Keratinocyte (primary cell): ENCODE data around the gene EXOC3L1. TPM values are rescaled to one million over a fixed set of nuclear protein-coding genes. Genes with fewer than 3 reads are reported as not detected.

Experiments
- DNase-seq: peaks from one replicate; pipeline ENCODE4 v3.0.0-alpha.2; 2011; ENCODE audit warnings: low read depth, missing footprints, low spot score
- FAIRE-seq: peaks from 2 replicates; lab custom pipeline; 2011; peaks lifted over from hg19 to GRCh38; lab: Jason Lieb, UNC
- H2AFZ ChIP-seq: 2 replicates; pipeline ENCODE4 v1.6.0; 2012; ENCODE audit warnings: low read length, control low read depth, inconsistent platforms; ENCODE audit not compliant: control insufficient read depth
- H3K27ac ChIP-seq: 2 replicates; pipeline ENCODE4 v1.5.1; 2011; ENCODE audit warnings: low read length; ENCODE audit not compliant: control insufficient read depth, insufficient read depth
- H3K27me3 ChIP-seq: 3 replicates; pipeline ENCODE4 v1.6.0; 2011; ENCODE audit warnings: low read length; ENCODE audit not compliant: control insufficient read depth, insufficient read depth; ENCODE audit errors: extremely low read depth
- H3K36me3 ChIP-seq, 2 experiments: 2 replicates in 1 of 2; 3 replicates in 1 of 2; pipeline ENCODE4 v1.5.1; 2011; ENCODE audit warnings: low read length in 2 of 2, mild to moderate bottlenecking in 1 of 2; ENCODE audit not compliant: control insufficient read depth in 2 of 2, insufficient read depth in 2 of 2; ENCODE audit errors: extremely low read depth in 1 of 2
- H3K4me1 ChIP-seq: 3 replicates; pipeline ENCODE4 v1.5.1; 2011; ENCODE audit warnings: low read length; ENCODE audit not compliant: control insufficient read depth, insufficient read depth; ENCODE audit errors: extremely low read depth
- H3K4me2 ChIP-seq: 3 replicates; pipeline ENCODE4 v1.6.0; 2011; ENCODE audit warnings: low read depth, low read length; ENCODE audit not compliant: control insufficient read depth, insufficient read depth; ENCODE audit errors: extremely low read depth
- H3K4me3 ChIP-seq, 3 experiments: fragments of 200-600 bp in 1 of 3; sonication (generic) in 1 of 3; 2 replicates in 2 of 3; 3 replicates in 1 of 3; pipeline ENCODE4 v1.5.1; 2011 to 2016; ENCODE audit warnings: low read length in 3 of 3, mild to moderate bottlenecking in 3 of 3, control low read depth in 2 of 3, inconsistent platforms in 1 of 3, low read depth in 1 of 3, mixed read lengths in 1 of 3, mixed run types in 1 of 3, moderate library complexity in 1 of 3; ENCODE audit not compliant: control insufficient read depth in 2 of 3, insufficient read depth in 2 of 3; ENCODE audit errors: extremely low read depth in 1 of 3
- H3K79me2 ChIP-seq: 2 replicates; pipeline ENCODE4 v1.6.0; 2012; ENCODE audit warnings: low read length; ENCODE audit not compliant: control insufficient read depth, insufficient read depth
- H3K9ac ChIP-seq: 3 replicates; pipeline ENCODE4 v1.6.0; 2011; ENCODE audit warnings: low read length; ENCODE audit not compliant: control insufficient read depth, insufficient read depth; ENCODE audit errors: extremely low read depth
- H3K9me1 ChIP-seq: 3 replicates; pipeline ENCODE4 v1.6.0; 2011; ENCODE audit warnings: low read length; ENCODE audit not compliant: control insufficient read depth, insufficient read depth; ENCODE audit errors: extremely low read depth
- H3K9me3 ChIP-seq: 2 replicates; pipeline ENCODE4 v1.5.1; 2012; ENCODE audit warnings: low read depth, low read length; ENCODE audit not compliant: control insufficient read depth
- H4K20me1 ChIP-seq: 3 replicates; pipeline ENCODE4 v1.6.0; 2011; ENCODE audit warnings: low read length; ENCODE audit not compliant: control insufficient read depth, insufficient read depth; ENCODE audit errors: extremely low read depth
- CTCF ChIP-seq, 3 experiments: IDR thresholded peaks in 1 of 3; conservative IDR thresholded peaks in 1 of 3; optimal IDR thresholded peaks in 1 of 3; 2 replicates in 2 of 3; 3 replicates in 1 of 3; pipeline versions ENCODE3 to v1.5.1; 2011; ENCODE audit warnings: low read length in 3 of 3, mild to moderate bottlenecking in 3 of 3, moderate library complexity in 2 of 3, control low read depth in 1 of 3, inconsistent platforms in 1 of 3; ENCODE audit not compliant: insufficient read depth in 2 of 3; ENCODE audit errors: extremely low read depth in 1 of 3
- EZH2 ChIP-seq: IDR thresholded peaks from one replicate; pipeline ENCODE4 v1.6.1; 2012; ENCODE audit warnings: inconsistent platforms, mild to moderate bottlenecking, low read length, moderate library complexity
- dilution Hi-C: fragments of 300-500 bp; cut with MboI; formaldehyde crosslinking; loops from one replicate; pipeline ENCODE4 v1.7.0; 2020; ENCODE audit warnings: low sequenced_read_pairs; ENCODE audit not compliant: extremely low pct_ligation_motif_present
- polyA plus RNA-seq, 5 experiments: library from polyadenylated mRNA; depleted of rRNA in 3 of 5; stranded (reverse) in 3 of 5; stranded (forward) in 1 of 5; unstranded in 1 of 5; fragments of >200 nt; gene quantifications; 1 replicate in 1 of 5; 2 replicates in 3 of 5; 3 replicates in 1 of 5; pipeline versions ENCODE4 v1.2.1 to v1.2.3, GENCODE V29; 2011 to 2012; ENCODE audit warnings: missing spikeins in 2 of 5, low read depth in 1 of 5, low replicate concordance in 1 of 5

EXOC3L1 gene
- polyA plus RNA-seq, 1 donor (not counting 4 experiments of a cell fraction or from before 2014, with no cell fraction given), result not detected

GRCh38 chr16:67146523-67147357, 43.2 kb downstream of the EXOC3L1 start:
- H3K4me2 ChIP-seq, result no peak overlapping the region
- dilution Hi-C loops, result no loop called here
- no peak overlapping the region for H3K4me3 ChIP-seq
- H3K4me1 ChIP-seq, result peaks cover 14% of the 10 kb centered on the region
- H3K27ac ChIP-seq, result peak overlapping the region; percentile 9
- no peak overlapping the region for H2AFZ ChIP-seq
- FAIRE-seq, result no peak
- no peaks in the 10 kb centered on the region for H3K79me2 ChIP-seq
- H3K9me1 ChIP-seq, result no peaks in the 10 kb centered on the region
- no peaks in the 10 kb centered on the region for H3K9me3 ChIP-seq
- H3K27me3 ChIP-seq, result no peaks in the 10 kb centered on the region
- no peaks in the 10 kb centered on the region for H4K20me1 ChIP-seq
- peaks cover 42 to 52% of the 10 kb centered on the region in 2 experiments for H3K36me3 ChIP-seq
- H3K9ac ChIP-seq, result no peak overlapping the region
- no peak for DNase-seq
- TF ChIP-seq EZH2 (no peak), CTCF (optimal IDR thresholded peaks at IDR 0.05 in 1 of 3, IDR thresholded peaks at IDR 0.05 in 1 of 3, conservative IDR thresholded peaks at IDR 0.05 in 1 of 3; ENCODE audit: extremely low read depth in 1 of 3, insufficient read depth in 2 of 3, low read length in 3 of 3) (no peak)

DNA sequence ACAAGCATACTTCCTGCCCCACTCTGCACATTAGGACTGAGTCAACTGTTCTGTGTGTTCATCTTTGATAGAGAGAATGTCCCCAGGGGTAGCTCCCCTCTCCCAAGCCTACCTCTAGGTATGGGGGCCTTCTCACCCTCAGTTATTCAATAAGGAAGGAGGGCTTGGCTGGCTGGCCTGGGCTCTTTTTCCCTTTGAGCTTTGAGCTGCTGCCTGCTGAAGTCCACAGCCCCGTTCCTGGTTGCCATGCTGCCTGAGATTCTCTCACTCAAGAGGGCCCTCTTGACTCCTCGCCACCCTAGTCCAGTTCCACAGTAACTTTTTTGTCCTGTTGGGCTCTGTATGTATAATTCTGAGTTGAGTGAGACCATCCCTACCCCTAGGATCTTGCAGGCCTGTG, 44.2 kb downstream of the EXOC3L1 start:
- no peak for FAIRE-seq

More for the DNA sequence above, 44.2 kb downstream of the EXOC3L1 start:
- Histone ChIP-seq H3K4me1 (peaks cover 12% of the 10 kb centered on the region), H3K27ac (no peak overlapping the region), H3K79me2 (no peaks in the 10 kb centered on the region), H3K27me3 (no peaks in the 10 kb centered on the region), H2AFZ (no peak overlapping the region), H3K9me1 (no peaks in the 10 kb centered on the region), H3K9me3 (no peaks in the 10 kb centered on the region), H3K36me3 (peaks cover 42 to 59% of the 10 kb centered on the region in 2 experiments), H4K20me1 (no peaks in the 10 kb centered on the region), H3K4me3 (no peak overlapping the region), H3K9ac (no peak overlapping the region), H3K4me2 (no peak overlapping the region)
- dilution Hi-C loops, result no loop called here
- DNase-seq, result no peak
- TF ChIP-seq EZH2 (no peak), CTCF (optimal IDR thresholded peaks at IDR 0.05 in 1 of 3, IDR thresholded peaks at IDR 0.05 in 1 of 3, conservative IDR thresholded peaks at IDR 0.05 in 1 of 3; ENCODE audit: extremely low read depth in 1 of 3, insufficient read depth in 2 of 3, low read length in 3 of 3) (no peak)
